IMR-90 (cell line): ENCODE measurements around the gene IRF4. TPM values are rescaled to one million over a fixed set of nuclear protein-coding genes. Genes with fewer than 3 reads are reported as not detected.

ENCODE experiments used
- ATAC-seq: fragments of 200-7000 bp; cut with Tn5 transposase; 2 replicates; pipeline ENCODE4 v1.9.1; 2020; ENCODE audit warnings: low read depth, mild to moderate bottlenecking, moderate library complexity
- BruUV-seq: library from RNA; stranded (reverse); fragments of 400-500 nt; replicated peaks from 2 replicates; lab custom pipeline; 2021; lab: Mats Ljungman, UMichigan
- CTCF ChIA-PET: fragments of 300-600 bp; formaldehyde crosslinking; extraction: SDS; loops from one replicate; lab custom pipeline; 2021; ENCODE audit warnings: antibody characterized with exemption; lab: Yijun Ruan, JAX
- POLR2A ChIA-PET: fragments of 300-600 bp; sonication (Branson Sonifier 250); formaldehyde crosslinking; loops from one replicate; lab custom pipeline; 2022; ENCODE audit warnings: antibody characterized with exemption; ENCODE audit not compliant: unreplicated experiment; lab: Charles Lee
- DNase-seq: peaks from one replicate; pipeline ENCODE4 v3.0.0; 2013
- H2AFZ ChIP-seq: replicated peaks from 2 replicates; pipeline ENCODE3; 2013; ENCODE audit warnings: low read length, mild to moderate bottlenecking; ENCODE audit not compliant: poor library complexity
- H2AK5ac ChIP-seq: 2 replicates; pipeline ENCODE4 v1.6.1; 2013; ENCODE audit warnings: low read depth, low read length, inconsistent platforms
- H2AK9ac ChIP-seq: replicated peaks from 2 replicates; pipeline ENCODE3; 2013; ENCODE audit warnings: mild to moderate bottlenecking, low read depth, low read length, moderate library complexity; ENCODE audit not compliant: poor library complexity
- H2BK120ac ChIP-seq: 2 replicates; pipeline ENCODE4 v1.6.1; 2013; ENCODE audit warnings: low read depth, low read length, inconsistent platforms
- H2BK15ac ChIP-seq: 3 replicates; pipeline ENCODE4 v1.6.1; 2013; ENCODE audit warnings: low read depth, low read length, inconsistent platforms
- H2BK20ac ChIP-seq: 2 replicates; pipeline ENCODE4 v1.6.1; 2013; ENCODE audit warnings: low read depth, mild to moderate bottlenecking, inconsistent platforms, low read length, moderate library complexity
- H2BK5ac ChIP-seq: 2 replicates; pipeline ENCODE4 v1.6.1; 2013; ENCODE audit warnings: mild to moderate bottlenecking, low read depth, low read length, inconsistent platforms; ENCODE audit not compliant: poor library complexity, severe bottlenecking
- H3K14ac ChIP-seq: replicated peaks from 2 replicates; pipeline ENCODE4 v1.6.1; 2013; ENCODE audit warnings: low read depth, low read length, inconsistent platforms
- H3K18ac ChIP-seq: 2 replicates; pipeline ENCODE4 v1.6.1; 2013; ENCODE audit warnings: low read depth, low read length, control low read depth
- H3K23ac ChIP-seq: 2 replicates; pipeline ENCODE4 v1.6.1; 2013; ENCODE audit warnings: low read depth, low read length, inconsistent platforms
- H3K27ac ChIP-seq: 2 replicates; pipeline ENCODE4 v1.5.1; 2013; ENCODE audit warnings: mild to moderate bottlenecking, control low read depth, low read length; ENCODE audit not compliant: insufficient read depth
- H3K27me3 ChIP-seq: 2 replicates; pipeline ENCODE4 v1.6.1; 2013; ENCODE audit warnings: low read length; ENCODE audit not compliant: control insufficient read depth, insufficient read depth
- H3K36me3 ChIP-seq: 2 replicates; pipeline ENCODE4 v1.6.1; 2013; ENCODE audit warnings: low read length, mixed read lengths; ENCODE audit not compliant: control insufficient read depth, insufficient read depth
- H3K4ac ChIP-seq: 2 replicates; pipeline ENCODE4 v1.6.1; 2013; ENCODE audit warnings: low read depth, low read length, inconsistent platforms
- H3K4me1 ChIP-seq: 2 replicates; pipeline ENCODE4 v1.6.1; 2013; ENCODE audit warnings: low read length, mixed read lengths; ENCODE audit not compliant: control insufficient read depth, insufficient read depth
- H3K4me2 ChIP-seq: 2 replicates; pipeline ENCODE4 v1.6.1; 2013; ENCODE audit warnings: low read depth, mild to moderate bottlenecking, control low read depth, low read length, moderate library complexity
- H3K4me3 ChIP-seq: 2 replicates; pipeline ENCODE4 v1.5.1; 2013; ENCODE audit warnings: low read depth, mild to moderate bottlenecking, control low read depth, low read length, moderate library complexity; ENCODE audit not compliant: insufficient read depth
- H3K56ac ChIP-seq: 2 replicates; pipeline ENCODE4 v1.6.1; 2013; ENCODE audit warnings: low read length, inconsistent platforms; ENCODE audit not compliant: insufficient read depth; ENCODE audit errors: extremely low read depth
- H3K79me1 ChIP-seq, 2 experiments: 2 replicates each; pipeline ENCODE4 v1.6.1; 2013; ENCODE audit warnings: low read length in 2 of 2, inconsistent platforms in 1 of 2, low read depth in 1 of 2
- H3K9ac ChIP-seq: 2 replicates; pipeline ENCODE4 v1.6.1; 2013; ENCODE audit warnings: low read depth, low read length, control low read depth
- H3K9me1 ChIP-seq: 2 replicates; pipeline ENCODE4 v1.6.1; 2013; ENCODE audit warnings: low read length, inconsistent platforms; ENCODE audit not compliant: insufficient read depth
- H3K9me3 ChIP-seq: 2 replicates; pipeline ENCODE4 v1.6.1; 2013; ENCODE audit warnings: low read length; ENCODE audit not compliant: control insufficient read depth, insufficient read depth
- H4K20me1 ChIP-seq: 2 replicates; pipeline ENCODE4 v1.6.1; 2013; ENCODE audit warnings: low read length, inconsistent platforms; ENCODE audit not compliant: insufficient read depth
- H4K5ac ChIP-seq: 2 replicates; pipeline ENCODE4 v1.6.1; 2013; ENCODE audit warnings: mild to moderate bottlenecking, low read depth, low read length, control low read depth
- H4K8ac ChIP-seq, 2 experiments: 2 replicates each; pipeline ENCODE4 v1.6.1; 2013; ENCODE audit warnings: low read depth in 2 of 2, low read length in 2 of 2, control low read depth in 1 of 2, inconsistent platforms in 1 of 2
- H4K91ac ChIP-seq: 2 replicates; pipeline ENCODE4 v1.6.1; 2013; ENCODE audit warnings: low read depth, low read length, inconsistent platforms; ENCODE audit not compliant: insufficient read depth
- BHLHE40 ChIP-seq: fragments of 150-350 bp; IDR thresholded peaks from 2 replicates; pipeline ENCODE4 v1.6.1; 2016; ENCODE audit warnings: mild to moderate bottlenecking, low read depth, low read length
- CEBPB ChIP-seq: IDR thresholded peaks from 2 replicates; pipeline ENCODE4 v1.6.1; 2012; ENCODE audit warnings: low read depth, low read length, improper control_type of control experiment
- CHD1 ChIP-seq: IDR thresholded peaks from 2 replicates; pipeline ENCODE4 v1.6.1; 2012; ENCODE audit warnings: low read depth, low read length, improper control_type of control experiment
- FOS ChIP-seq: fragments of 150-350 bp; IDR thresholded peaks from 2 replicates; pipeline ENCODE4 v1.6.1; 2016; ENCODE audit warnings: low read depth, low read length
- MAFK ChIP-seq: IDR thresholded peaks from 2 replicates; pipeline ENCODE4 v1.6.1; 2012; ENCODE audit warnings: low read depth, low read length, improper control_type of control experiment
- MAZ ChIP-seq: IDR thresholded peaks from 2 replicates; pipeline ENCODE4 v1.6.1; 2012; ENCODE audit warnings: low read depth, mild to moderate bottlenecking, low read length, improper control_type of control experiment, moderate library complexity, borderline replicate concordance
- NFE2L2 ChIP-seq: fragments of 150-350 bp; IDR thresholded peaks from 2 replicates; pipeline ENCODE4 v1.6.1; 2016; ENCODE audit warnings: low read depth, mild to moderate bottlenecking, low read length
- POLR2A ChIP-seq: IDR thresholded peaks from 2 replicates; pipeline ENCODE4 v1.6.1; 2012; ENCODE audit warnings: mild to moderate bottlenecking, low read depth, low read length
- RAD21 ChIP-seq: IDR thresholded peaks from 2 replicates; pipeline ENCODE4 v1.6.1; 2012; ENCODE audit warnings: low read length, improper control_type of control experiment
- RFX5 ChIP-seq: IDR thresholded peaks from 2 replicates; pipeline ENCODE4 v1.8.0; 2012; ENCODE audit warnings: low read depth, mild to moderate bottlenecking, low read length, moderate library complexity
- SMC3 ChIP-seq: fragments of 150-350 bp; IDR thresholded peaks from 2 replicates; pipeline ENCODE4 v1.6.1; 2016; ENCODE audit warnings: low read depth, mild to moderate bottlenecking, antibody characterized with exemption, low read length, moderate library complexity
- WGBS, 2 experiments: methylation state at CpG; one replicate each; pipeline versions ENCODE4 v1.1.5 to v1.1.7; 2013; ENCODE audit warnings: missing lambda C conversion rate in 2 of 2; ENCODE audit not compliant: insufficient read length in 1 of 2; ENCODE audit errors: extremely low coverage in 2 of 2; 5-methylcytosine and 5-hydroxymethylcytosine counted together
- dilution Hi-C: fragments of 300-500 bp; cut with HindIII; formaldehyde crosslinking; loops from one replicate; pipeline ENCODE4 v1.14.3; 2018; ENCODE audit warnings: low sequenced_read_pairs; ENCODE audit not compliant: unreplicated experiment
- in situ Hi-C: fragments of 300-500 bp; cut with MboI; formaldehyde crosslinking; loops from 3 replicates; pipeline ENCODE4 v1.14.3; 2019; ENCODE audit warnings: low sequenced_read_pairs, inconsistent platforms, mixed read lengths
- intact Hi-C: fragments of 100-400 bp; cut with micrococcal nuclease; formaldehyde crosslinking; loops from 2 replicates; pipeline ENCODE4 v1.10.0; 2022
- polyA plus RNA-seq, 3 experiments: library from polyadenylated mRNA; depleted of rRNA; stranded (reverse); fragments of >200 nt; gene quantifications; 2 replicates each; pipeline ENCODE4 v1.2.3, GENCODE V29; 2012; ENCODE audit warnings: low replicate concordance in 1 of 3
- total RNA-seq: library from RNA; depleted of rRNA; stranded (reverse); fragments of >200 nt; gene quantifications from 2 replicates; pipeline ENCODE4 v1.2.3, GENCODE V29; 2012
- TF ChIP-seq, protein P1 (sequence below): fragments of 150-350 bp; IDR thresholded peaks from 2 replicates; pipeline ENCODE4 v1.6.1; 2016; ENCODE audit warnings: low read depth, mild to moderate bottlenecking, low read length, moderate library complexity, borderline replicate concordance
- TF ChIP-seq, protein P2 (sequence below): conservative IDR thresholded peaks from 2 replicates; pipeline ENCODE4 v1.5.1; 2012; ENCODE audit warnings: mild to moderate bottlenecking, low read depth, low read length, improper control_type of control experiment
- TF ChIP-seq, protein P3 (sequence below): fragments of 150-350 bp; IDR thresholded peaks from 2 replicates; pipeline ENCODE4 v1.6.1; 2017; ENCODE audit warnings: mild to moderate bottlenecking, antibody characterized with exemption, low read length, low read depth

Gene IRF4
- total and polyA plus RNA-seq, 2 of the 4 experiments (the other 2 are of a cell fraction), result not detected

DNA sequence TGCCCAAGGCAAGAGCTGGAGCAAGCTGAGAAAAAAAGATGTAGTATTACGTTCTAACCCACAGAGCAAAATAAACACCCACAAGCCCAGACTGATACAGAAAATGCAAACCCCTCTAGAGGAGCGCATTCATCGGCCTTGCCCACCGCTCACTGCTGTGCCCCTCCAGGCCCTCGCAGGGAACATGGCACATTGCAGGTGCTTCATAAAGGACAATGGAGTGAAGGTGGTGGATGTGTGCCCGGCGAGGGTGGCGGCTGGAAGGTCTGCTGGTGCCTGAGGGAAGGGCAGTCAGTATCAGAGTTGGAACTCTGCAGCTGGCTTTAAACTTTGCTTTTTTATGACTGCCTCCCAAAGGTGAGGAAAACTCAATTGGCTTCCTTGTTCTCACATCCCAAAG is 18.5 kb upstream of the IRF4 start:
- intact Hi-C loops, result no loop called here
- H4K20me1 ChIP-seq, result no peaks in the 10 kb centered on the region
- H3K14ac ChIP-seq, result no peak overlapping the region
- H2BK20ac ChIP-seq, result no peak overlapping the region
- no peak overlapping the region for H4K5ac ChIP-seq
- POLR2A ChIA-PET, result no interaction called here
- peaks cover 35% of the 10 kb centered on the region for H3K27me3 ChIP-seq
- no peak overlapping the region for H2BK15ac ChIP-seq
- no peak overlapping the region for H2AK9ac ChIP-seq
- H3K79me1 ChIP-seq, result no peaks in the 10 kb centered on the region
- H3K9me3 ChIP-seq, result peaks cover 19% of the 10 kb centered on the region
- dilution Hi-C loops, result no loop called here
- H3K9me1 ChIP-seq, result no peaks in the 10 kb centered on the region
- no peak for ATAC-seq
- no peak overlapping the region for H2BK5ac ChIP-seq
- no peak overlapping the region for H3K9ac ChIP-seq
- H4K8ac ChIP-seq, result no peak overlapping the region
- H2BK120ac ChIP-seq, result no peak overlapping the region
- H3K4ac ChIP-seq, result no peak overlapping the region
- H2AFZ ChIP-seq, result no peak overlapping the region
- no peak for DNase-seq
- H3K4me3 ChIP-seq, result no peak overlapping the region
- WGBS, 2 experiments, result 68% methylated on average over 3 of the region's 8 CpGs; no CpG with 5 or more reads in 1 of the 2 experiments
- in situ Hi-C loops, result no loop called here
- no peak overlapping the region for H3K18ac ChIP-seq
- CTCF ChIA-PET, result interaction anchor here (0.8 kb wide), 1 partner anchor 10 kb away, joined by 3 read pairs; no protein-coding TSS in a partner anchor
- no peak overlapping the region for H3K56ac ChIP-seq
- H4K91ac ChIP-seq, result no peak overlapping the region
- H2AK5ac ChIP-seq, result no peak overlapping the region
- no peaks in the 10 kb centered on the region for H3K36me3 ChIP-seq
- BruUV-seq, result no TSS peak
- TF ChIP-seq RFX5 (no peak), FOS (no peak), NFE2L2 (no peak), SMC3 (no peak), CHD1 (no peak), POLR2A (no peak), MAFK (no peak), CEBPB (no peak), RAD21 (no peak), MAZ (no peak), BHLHE40 (no peak)
- TF ChIP-seq, protein P1, sequence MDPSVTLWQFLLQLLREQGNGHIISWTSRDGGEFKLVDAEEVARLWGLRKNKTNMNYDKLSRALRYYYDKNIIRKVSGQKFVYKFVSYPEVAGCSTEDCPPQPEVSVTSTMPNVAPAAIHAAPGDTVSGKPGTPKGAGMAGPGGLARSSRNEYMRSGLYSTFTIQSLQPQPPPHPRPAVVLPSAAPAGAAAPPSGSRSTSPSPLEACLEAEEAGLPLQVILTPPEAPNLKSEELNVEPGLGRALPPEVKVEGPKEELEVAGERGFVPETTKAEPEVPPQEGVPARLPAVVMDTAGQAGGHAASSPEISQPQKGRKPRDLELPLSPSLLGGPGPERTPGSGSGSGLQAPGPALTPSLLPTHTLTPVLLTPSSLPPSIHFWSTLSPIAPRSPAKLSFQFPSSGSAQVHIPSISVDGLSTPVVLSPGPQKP, result no peak
- TF ChIP-seq, protein P2, sequence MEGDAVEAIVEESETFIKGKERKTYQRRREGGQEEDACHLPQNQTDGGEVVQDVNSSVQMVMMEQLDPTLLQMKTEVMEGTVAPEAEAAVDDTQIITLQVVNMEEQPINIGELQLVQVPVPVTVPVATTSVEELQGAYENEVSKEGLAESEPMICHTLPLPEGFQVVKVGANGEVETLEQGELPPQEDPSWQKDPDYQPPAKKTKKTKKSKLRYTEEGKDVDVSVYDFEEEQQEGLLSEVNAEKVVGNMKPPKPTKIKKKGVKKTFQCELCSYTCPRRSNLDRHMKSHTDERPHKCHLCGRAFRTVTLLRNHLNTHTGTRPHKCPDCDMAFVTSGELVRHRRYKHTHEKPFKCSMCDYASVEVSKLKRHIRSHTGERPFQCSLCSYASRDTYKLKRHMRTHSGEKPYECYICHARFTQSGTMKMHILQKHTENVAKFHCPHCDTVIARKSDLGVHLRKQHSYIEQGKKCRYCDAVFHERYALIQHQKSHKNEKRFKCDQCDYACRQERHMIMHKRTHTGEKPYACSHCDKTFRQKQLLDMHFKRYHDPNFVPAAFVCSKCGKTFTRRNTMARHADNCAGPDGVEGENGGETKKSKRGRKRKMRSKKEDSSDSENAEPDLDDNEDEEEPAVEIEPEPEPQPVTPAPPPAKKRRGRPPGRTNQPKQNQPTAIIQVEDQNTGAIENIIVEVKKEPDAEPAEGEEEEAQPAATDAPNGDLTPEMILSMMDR, result no peak
- TF ChIP-seq, protein P3, sequence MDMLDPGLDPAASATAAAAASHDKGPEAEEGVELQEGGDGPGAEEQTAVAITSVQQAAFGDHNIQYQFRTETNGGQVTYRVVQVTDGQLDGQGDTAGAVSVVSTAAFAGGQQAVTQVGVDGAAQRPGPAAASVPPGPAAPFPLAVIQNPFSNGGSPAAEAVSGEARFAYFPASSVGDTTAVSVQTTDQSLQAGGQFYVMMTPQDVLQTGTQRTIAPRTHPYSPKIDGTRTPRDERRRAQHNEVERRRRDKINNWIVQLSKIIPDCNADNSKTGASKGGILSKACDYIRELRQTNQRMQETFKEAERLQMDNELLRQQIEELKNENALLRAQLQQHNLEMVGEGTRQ, result no peak
- no peaks in the 10 kb centered on the region for H3K4me1 ChIP-seq
- no peak overlapping the region for H3K27ac ChIP-seq
- no peak overlapping the region for H3K4me2 ChIP-seq
- H3K23ac ChIP-seq, result no peak overlapping the region
